ENCODE results near the gene DENND2C.

- TF ChIP-seq CTCF (conservative IDR thresholded peaks at IDR 0.05 in 1 of 2, IDR thresholded peaks at IDR 0.05 in 1 of 2; ENCODE audit: extremely low read depth in 1 of 2, insufficient read depth in 1 of 2, low read depth in 1 of 2, low read length in 2 of 2) (no peak), EZH2 (IDR thresholded peaks at IDR 0.05; ENCODE audit: borderline replicate concordance, low read length) (no peak)
Measured at GRCh38 chr1:114691061-114691460, 21.2 kb upstream of the DENND2C start.
